ENCODE data around the gene ITIH4. TPM values are rescaled to one million over a fixed set of nuclear protein-coding genes. Genes with fewer than 3 reads are reported as not detected.

ITIH4 gene
- total RNA-seq, 1 donor from 2014 or later, result 4,358 TPM

- peak; percentile 24 for ATAC-seq
- DNase-seq (ENCODE audit: low spot score), result no peak
Observed at GRCh38 chr3:52834871-52835501, 4.5 kb upstream of the ITIH4 start, which contains the start of gene MUSTN1. Gene MUSTN1, minus strand, starts transcription at chr3:52835019. Its CDS starts 71 bp downstream, at chr3:52834948.

DNA sequence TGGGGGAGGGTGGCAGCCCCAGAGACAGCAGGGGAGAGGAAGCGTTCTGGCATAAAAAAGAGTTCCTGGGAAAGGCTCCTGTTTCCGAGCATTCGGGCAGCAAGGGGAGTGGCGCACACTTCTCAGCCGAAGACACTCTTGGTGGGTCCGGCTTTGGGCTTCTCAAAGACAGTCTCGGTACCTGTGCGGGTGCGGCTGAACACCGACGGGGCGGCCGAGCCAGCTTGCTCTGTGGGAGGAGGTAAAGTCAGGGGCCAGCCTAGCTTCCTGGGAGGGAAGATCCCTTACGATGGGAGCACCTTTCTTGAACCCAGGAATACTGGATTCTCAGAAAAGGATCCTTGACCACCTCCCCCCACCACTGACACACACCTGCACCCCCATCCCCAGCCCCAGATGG, 2.7 kb upstream of the ITIH4 start:
- ATAC-seq (no peak), DNase-seq (ENCODE audit: low spot score) (no peak)

GRCh38 chr3:52831500-52832301, 1.2 kb upstream of the ITIH4 start:
- peak; percentile 83 for DNase-seq (ENCODE audit: low spot score)
- ATAC-seq, result peak; percentile 24

- ATAC-seq (peak; percentile 4), DNase-seq (ENCODE audit: low spot score) (no peak)
Observed at GRCh38 chr3:52829906-52830463, 487 bp downstream of the ITIH4 start.

- ATAC-seq (peak; percentile 37), DNase-seq (ENCODE audit: low spot score) (peak; percentile 88)
Observed at GRCh38 chr3:52829482-52829881, 990 bp downstream of the ITIH4 start.

- DNase-seq (ENCODE audit: low spot score), result peak; percentile 94
- peak; percentile 54 for ATAC-seq
Observed at GRCh38 chr3:52827866-52828376, 2.6 kb downstream of the ITIH4 start.

DNA sequence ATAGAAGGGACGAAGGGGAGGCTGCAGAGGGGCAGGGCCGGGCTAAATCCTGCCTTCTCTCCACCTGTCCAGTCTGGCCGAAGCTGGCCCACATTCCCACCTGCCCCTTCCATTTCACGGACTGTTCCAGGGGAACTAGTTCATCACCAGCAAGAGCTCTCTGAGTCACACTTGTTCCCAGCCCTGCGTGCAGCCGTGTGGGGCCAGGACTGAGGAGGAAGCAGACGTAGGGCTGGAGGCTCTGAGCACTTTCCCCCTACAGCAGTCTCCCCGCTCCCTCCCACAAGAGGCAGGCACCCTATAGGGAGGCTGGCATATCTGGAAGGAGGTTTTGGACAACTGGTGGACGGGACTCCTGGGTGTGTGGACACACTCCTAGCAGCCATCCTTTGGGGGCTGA, 3.0 kb downstream of the ITIH4 start:
- no peak for DNase-seq (ENCODE audit: low spot score)
- ATAC-seq, result no peak

GRCh38 chr3:52824037-52824436, 6.4 kb downstream of the ITIH4 start:
- DNase-seq (ENCODE audit: low spot score), result no peak
- no peak for ATAC-seq

DNA sequence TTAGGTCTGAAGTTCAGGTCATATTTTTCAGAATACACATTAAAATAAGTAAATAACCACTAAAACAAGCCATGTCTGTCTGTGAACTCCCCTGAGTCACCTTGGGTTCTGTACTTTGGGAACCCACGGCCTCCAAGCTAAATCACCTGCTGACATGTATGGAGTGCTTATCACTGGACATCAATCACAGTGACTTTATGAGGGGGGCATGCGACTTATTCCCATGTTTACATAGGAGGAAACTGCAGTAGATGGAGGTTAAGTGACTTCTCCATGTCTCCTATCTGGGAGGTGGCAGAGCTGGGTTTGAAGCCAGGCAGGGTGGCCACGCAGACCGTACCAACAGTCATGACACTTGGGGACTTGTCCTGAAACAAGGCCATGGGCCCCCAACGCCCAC, 8.1 kb downstream of the ITIH4 start:
- DNase-seq (ENCODE audit: low spot score) (no peak), ATAC-seq (no peak)

DNA sequence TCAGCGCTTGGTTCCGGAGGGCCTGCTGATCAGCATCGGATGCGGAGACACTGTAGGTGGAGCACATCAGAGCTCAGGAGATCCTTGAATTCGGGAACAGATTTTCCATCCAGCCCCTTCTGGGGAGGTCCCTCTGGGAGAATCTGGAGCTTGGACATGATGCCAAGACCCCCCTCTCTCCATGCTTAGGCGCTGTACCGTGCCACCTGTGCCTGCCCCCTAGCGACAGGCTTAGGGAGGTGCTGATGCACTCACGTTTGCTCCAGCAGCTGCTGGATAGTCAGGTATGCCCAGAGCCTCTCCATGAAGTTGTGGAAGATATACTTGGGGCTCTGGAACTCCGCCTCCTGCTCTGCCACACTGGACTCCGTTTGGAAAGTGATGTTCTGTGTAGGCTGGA, 9.7 kb downstream of the ITIH4 start:
- DNase-seq (ENCODE audit: low spot score) (peak; percentile 52), ATAC-seq (peak; percentile 17)

DNA sequence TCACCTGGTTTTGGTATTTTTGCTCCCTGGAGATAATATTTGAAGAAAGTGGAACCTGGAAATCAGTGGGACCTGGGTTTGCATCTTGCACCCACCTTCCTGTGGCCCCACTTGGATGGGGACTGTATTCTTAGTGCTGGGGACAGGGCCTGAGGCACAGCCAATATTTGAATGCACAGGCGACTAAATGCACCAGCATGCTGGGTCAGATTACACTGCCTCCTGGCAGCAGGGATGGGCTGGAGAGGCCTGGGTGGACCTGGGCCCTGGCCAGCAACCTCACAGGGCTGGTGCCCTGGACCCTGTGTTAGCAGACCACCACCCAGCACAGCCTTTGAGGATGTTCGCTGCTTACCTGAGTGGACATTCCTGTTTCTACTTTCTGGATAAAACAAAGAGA, 10.5 kb downstream of the ITIH4 start:
- ATAC-seq, result no peak
- DNase-seq (ENCODE audit: low spot score), result no peak

GRCh38 chr3:52817860-52818259, 12.6 kb downstream of the ITIH4 start:
- DNase-seq (ENCODE audit: low spot score) (peak; percentile 52), ATAC-seq (no peak)

GRCh38 chr3:52817221-52817620, 13.3 kb downstream of the ITIH4 start:
- DNase-seq (ENCODE audit: low spot score), result no peak
- ATAC-seq, result peak; percentile 0

DNA sequence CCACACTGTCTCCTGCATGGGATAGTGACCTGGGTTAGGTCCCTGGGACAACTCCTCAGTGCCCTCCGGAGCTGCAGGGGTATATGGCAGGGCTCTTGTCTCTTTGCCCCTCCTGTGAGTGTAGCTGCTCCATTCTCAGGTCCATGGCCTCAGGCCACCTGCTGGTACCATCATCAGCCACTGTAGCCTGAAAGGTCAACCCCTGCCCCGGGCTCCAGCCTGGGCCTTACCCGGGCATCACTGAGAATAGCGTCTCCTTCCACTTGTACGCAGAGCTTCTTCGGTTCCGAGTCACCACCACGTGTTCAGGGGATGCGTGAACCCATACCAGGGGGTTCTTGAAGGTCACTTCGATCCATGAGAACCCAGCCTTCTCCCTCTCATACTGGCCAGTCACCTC, 13.8 kb downstream of the ITIH4 start:
- DNase-seq (ENCODE audit: low spot score) (peak; percentile 51), ATAC-seq (peak; percentile 1)

DNA sequence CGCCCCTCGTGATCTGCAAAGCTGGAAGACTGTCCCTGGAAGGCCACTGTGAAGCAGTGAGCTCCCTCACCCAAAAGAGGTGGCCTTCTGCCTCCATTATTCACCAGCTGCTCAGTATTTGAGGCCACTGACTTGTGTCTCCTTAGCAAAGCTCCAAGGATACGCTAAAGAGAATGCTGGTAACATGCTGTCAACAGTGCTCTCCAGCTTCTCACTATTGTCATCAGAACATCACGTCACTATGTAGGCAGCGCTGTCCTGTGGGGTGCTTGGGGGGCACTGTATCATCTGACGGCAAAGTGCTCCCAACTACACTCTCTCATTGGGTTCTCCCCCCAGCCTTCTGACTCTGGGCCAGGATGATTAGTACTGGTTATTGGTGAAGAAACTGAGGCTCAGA, 14.3 kb downstream of the ITIH4 start:
- ATAC-seq (no peak), DNase-seq (ENCODE audit: low spot score) (no peak)

DNA sequence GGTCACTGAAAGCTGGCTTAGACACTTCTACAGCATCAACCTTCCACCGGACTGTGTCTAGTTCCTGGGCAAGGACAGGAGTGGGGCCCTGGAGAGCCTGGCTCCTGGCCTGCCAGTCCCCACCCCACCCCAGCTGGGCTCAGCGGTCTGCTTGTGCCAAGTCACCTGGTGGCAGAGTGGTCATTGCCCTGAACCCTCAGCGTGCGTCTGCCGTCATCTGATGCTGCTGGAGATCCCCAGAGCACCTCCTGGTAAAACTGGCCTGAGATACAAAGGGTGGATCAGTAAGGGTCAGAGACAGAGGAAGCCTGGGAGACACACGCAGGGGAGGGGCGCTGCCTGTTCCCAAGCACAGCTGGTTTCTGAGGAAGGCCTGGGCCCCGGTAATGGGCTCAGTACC, 16.7 kb downstream of the ITIH4 start:
- ATAC-seq, result peak; percentile 30
- peak; percentile 79 for DNase-seq (ENCODE audit: low spot score)

GRCh38 chr3:52811452-52812011, 18.9 kb downstream of the ITIH4 start:
- DNase-seq (ENCODE audit: low spot score) (peak; percentile 82), ATAC-seq (peak; percentile 51)

- DNase-seq (ENCODE audit: low spot score) (peak; percentile 78), ATAC-seq (peak; percentile 52)
Observed at GRCh38 chr3:52810923-52811322, 19.5 kb downstream of the ITIH4 start.

DNA sequence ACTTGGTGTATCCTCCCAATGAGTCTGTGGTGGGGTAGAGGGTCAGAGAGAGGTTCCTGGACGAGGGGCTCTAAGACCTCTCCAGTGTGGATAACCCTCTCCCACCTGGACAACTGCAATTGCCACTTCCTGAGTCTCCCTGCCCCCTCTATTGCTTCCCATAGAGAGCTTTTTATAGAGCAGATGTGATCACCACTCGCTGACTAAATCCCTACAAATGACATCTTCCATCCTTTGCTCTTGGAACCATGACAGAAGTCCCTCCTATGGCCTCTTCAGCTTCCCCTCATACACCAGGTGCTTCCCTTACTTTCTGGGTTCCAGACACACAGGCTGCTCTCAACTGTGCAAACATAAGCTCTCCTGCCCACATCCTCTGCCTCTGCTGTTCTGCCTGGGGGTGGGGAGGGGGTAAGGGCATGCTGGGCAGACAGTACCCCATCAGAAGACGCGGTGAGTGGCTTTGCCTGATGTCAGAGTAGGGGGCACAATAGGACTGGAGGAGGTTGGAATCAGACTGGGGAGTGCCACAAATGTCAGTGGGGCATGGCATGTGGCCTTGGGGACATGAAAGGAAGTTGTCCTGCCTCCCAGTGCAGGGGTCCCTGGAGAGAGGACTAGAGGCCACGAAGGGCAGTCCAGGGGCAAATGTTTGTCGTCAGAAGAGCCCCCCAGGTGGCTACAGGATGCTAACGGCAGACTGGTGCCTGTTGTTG, 20.7 kb downstream of the ITIH4 start:
- no peak for ATAC-seq
- no peak for DNase-seq (ENCODE audit: low spot score)

GRCh38 chr3:52809149-52809548, 21.3 kb downstream of the ITIH4 start:
- DNase-seq (ENCODE audit: low spot score), result no peak
- ATAC-seq, result no peak
